ENCODE measurements around the gene SHROOM1.

GRCh38 chr5:132787076-132787475 lies 43.4 kb downstream of the SHROOM1 start:
- TF ChIP-seq CTCF (IDR thresholded peaks at IDR 0.05) = no peak
- TF ChIP-seq POLR2AphosphoS5 (IDR thresholded peaks at IDR 0.05) = no peak
- no peak for TF ChIP-seq EP300 (IDR thresholded peaks at IDR 0.05)
